ENCODE measurements around the gene CLEC2A.

The CLEC2A gene

GRCh38 chr12:9933958-9934357 lies 1.8 kb upstream of the CLEC2A start:
- Histone ChIP-seq H3K27ac (no peak overlapping the region), H3K27me3 (no peaks in the 10 kb centered on the region), H3K4me1 (ENCODE audit: control insufficient read depth in 1 of 2, insufficient read depth in 1 of 2, low read depth in 1 of 2, low read length in 1 of 2) (peaks cover 4 to 13% of the 10 kb centered on the region in 2 experiments), H3K36me3 (no peaks in the 10 kb centered on the region), H3K9me3 (no peaks in the 10 kb centered on the region), H3K4me3 (ENCODE audit: low read depth in 1 of 2, low read length in 1 of 2) (no peak overlapping the region)
- no peak for TF ChIP-seq CTCF (IDR thresholded peaks at IDR 0.05)

GRCh38 chr12:9931245-9931644 lies 925 bp downstream of the CLEC2A start:
- TF ChIP-seq CTCF (IDR thresholded peaks at IDR 0.05) = no peak
- Histone ChIP-seq H3K4me1 (ENCODE audit: control insufficient read depth in 1 of 2, insufficient read depth in 1 of 2, low read depth in 1 of 2, low read length in 1 of 2) (peaks cover 7 to 26% of the 10 kb centered on the region in 2 experiments), H3K4me3 (ENCODE audit: low read depth in 1 of 2, low read length in 1 of 2) (no peak overlapping the region), H3K9me3 (no peaks in the 10 kb centered on the region), H3K27ac (no peak overlapping the region), H3K27me3 (no peaks in the 10 kb centered on the region), H3K36me3 (no peaks in the 10 kb centered on the region)

- no peaks in the 10 kb centered on the region for H3K27me3 ChIP-seq
- no peak for TF ChIP-seq CTCF (IDR thresholded peaks at IDR 0.05)
- no peaks in the 10 kb centered on the region for H3K9me3 ChIP-seq
- H3K27ac ChIP-seq = no peak overlapping the region
- no peak overlapping the region for H3K4me3 ChIP-seq (ENCODE audit: low read depth in 1 of 2, low read length in 1 of 2)
- H3K4me1 ChIP-seq (ENCODE audit: control insufficient read depth in 1 of 2, insufficient read depth in 1 of 2, low read depth in 1 of 2, low read length in 1 of 2) = peaks cover 5 to 21% of the 10 kb centered on the region in 2 experiments
- H3K36me3 ChIP-seq = no peaks in the 10 kb centered on the region
Observed at GRCh38 chr12:9928607-9929006, 3.6 kb downstream of the CLEC2A start.

- no peak for TF ChIP-seq CTCF (IDR thresholded peaks at IDR 0.05)
- peaks cover 5 to 20% of the 10 kb centered on the region in 2 experiments for H3K4me1 ChIP-seq (ENCODE audit: control insufficient read depth in 1 of 2, insufficient read depth in 1 of 2, low read depth in 1 of 2, low read length in 1 of 2)
Observed at GRCh38 chr12:9926876-9927275, 5.3 kb downstream of the CLEC2A start.

GRCh38 chr12:9925705-9926393 lies 6.3 kb downstream of the CLEC2A start:
- H3K9me3 ChIP-seq = no peaks in the 10 kb centered on the region
- peak; percentile 23 for TF ChIP-seq CTCF (IDR thresholded peaks at IDR 0.05)
- peak overlapping the region in 1 of 2 experiments; percentile 15 for H3K4me3 ChIP-seq (ENCODE audit: low read depth in 1 of 2, low read length in 1 of 2)
- no peak overlapping the region for H3K27ac ChIP-seq
- peaks cover 5 to 20% of the 10 kb centered on the region in 2 experiments for H3K4me1 ChIP-seq (ENCODE audit: control insufficient read depth in 1 of 2, insufficient read depth in 1 of 2, low read depth in 1 of 2, low read length in 1 of 2)
- no peaks in the 10 kb centered on the region for H3K27me3 ChIP-seq
- no peaks in the 10 kb centered on the region for H3K36me3 ChIP-seq

More at GRCh38 chr12:9926876-9927275, 5.3 kb downstream of the CLEC2A start:
- no peak overlapping the region for H3K27ac ChIP-seq
- no peaks in the 10 kb centered on the region for H3K9me3 ChIP-seq
- H3K27me3 ChIP-seq = no peaks in the 10 kb centered on the region
- no peak overlapping the region for H3K4me3 ChIP-seq (ENCODE audit: low read depth in 1 of 2, low read length in 1 of 2)
- H3K36me3 ChIP-seq = no peaks in the 10 kb centered on the region

All from neutrophil (primary cell).